Stimulated activated CD8-positive, alpha-beta memory T cell treated with anti-CD3 and anti-CD28 coated beads, Interleukin-7, amount 100 ng/mL, for 48 hours (primary cell): Measurements from ENCODE around the gene SOX14.

Experiments used
- DNase-seq, 2 donors: peaks; one replicate each; pipeline ENCODE4 v3.0.0-alpha.2; 2020; ENCODE audit warnings: low read depth in 1 of 2; ENCODE audit errors: extremely low read depth in 1 of 2

The SOX14 gene

DNA sequence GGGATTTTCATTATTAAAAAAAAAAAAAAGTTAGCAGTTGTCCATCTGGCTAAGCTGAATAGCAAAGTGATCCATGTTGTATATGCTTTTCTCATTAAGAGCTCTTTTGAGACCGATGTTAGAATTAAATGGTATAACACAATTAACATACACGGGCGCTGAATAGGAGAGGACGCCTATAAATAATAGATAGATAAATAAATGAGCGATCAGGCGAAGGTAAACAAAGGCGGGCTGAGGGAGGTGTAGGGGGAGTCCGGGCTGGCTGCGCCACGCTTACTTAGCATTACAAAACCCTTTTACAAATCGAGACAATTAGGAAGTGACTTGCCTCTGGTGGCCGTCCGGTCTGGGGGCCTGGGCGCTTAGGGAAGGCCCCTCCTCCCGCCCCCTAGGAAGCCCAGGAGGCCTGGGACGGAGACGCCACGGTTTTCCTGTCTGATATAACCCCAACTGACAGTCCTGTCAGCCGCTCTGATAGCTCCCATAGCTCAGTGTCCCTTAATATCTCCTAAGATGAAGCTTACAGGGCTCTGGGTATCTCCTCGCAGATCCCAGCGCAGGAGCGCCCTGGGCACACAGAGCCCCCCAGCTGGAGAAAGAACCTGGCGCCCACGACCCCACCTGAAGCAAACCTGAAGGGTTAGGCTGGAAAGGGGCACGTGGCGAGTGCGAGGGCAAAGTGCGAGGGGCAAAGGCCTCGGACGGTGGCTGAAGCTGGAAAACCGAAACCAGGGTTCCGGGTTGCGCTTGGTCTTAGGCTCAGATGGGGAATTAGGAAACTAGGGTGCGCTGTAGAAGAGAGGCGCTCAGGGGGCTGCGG lies 3.6 kb downstream of the SOX14 start:
- DNase-seq: no peak

DNA sequence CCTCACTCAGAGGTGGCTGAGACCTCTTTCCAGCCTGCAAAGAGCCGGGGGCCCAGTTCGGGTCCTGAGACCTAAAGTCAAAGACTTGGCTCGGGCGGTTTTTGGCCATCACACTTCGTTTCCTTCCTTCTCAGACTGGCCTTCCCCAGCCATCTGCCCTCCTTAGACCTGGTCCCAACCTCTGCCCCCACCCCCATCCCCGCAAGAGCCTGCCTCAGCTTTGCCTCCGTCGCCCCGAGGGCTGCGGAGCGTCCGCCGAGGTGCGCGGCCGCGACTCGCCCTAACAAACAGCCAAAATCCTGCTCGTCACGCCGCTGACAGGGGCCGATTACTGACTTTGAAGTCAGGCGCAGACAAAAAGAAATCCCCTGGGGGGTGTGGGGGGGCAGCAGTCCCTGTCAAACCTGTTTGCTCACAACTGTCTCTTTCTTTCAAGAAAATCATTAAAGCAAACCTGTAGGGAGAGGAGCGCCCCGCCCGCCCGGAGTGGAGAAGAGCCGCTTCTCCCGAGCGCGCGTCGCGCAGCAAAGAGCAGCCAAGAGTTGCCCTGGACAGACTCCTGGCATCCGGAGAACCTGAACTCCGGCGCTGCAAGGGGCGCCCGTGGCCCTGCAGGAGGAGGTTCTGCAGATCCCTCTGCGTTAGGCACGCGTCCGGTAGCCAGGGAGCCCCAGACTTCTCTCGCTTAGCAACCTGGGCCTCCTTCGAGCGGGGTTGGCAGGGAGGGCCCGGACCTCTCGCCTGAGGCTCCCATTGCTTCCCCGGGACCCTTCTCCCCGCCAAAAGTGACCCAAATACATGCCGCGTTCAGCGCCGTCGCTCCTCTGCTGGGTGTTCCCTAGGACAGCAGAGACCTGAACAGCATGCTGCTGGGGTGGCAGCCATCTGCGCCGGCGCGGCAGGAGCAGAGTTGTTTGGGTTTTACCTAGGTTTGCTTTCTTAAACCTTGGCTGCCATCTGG lies 4.5 kb downstream of the SOX14 start:
- no peak for DNase-seq

DNA sequence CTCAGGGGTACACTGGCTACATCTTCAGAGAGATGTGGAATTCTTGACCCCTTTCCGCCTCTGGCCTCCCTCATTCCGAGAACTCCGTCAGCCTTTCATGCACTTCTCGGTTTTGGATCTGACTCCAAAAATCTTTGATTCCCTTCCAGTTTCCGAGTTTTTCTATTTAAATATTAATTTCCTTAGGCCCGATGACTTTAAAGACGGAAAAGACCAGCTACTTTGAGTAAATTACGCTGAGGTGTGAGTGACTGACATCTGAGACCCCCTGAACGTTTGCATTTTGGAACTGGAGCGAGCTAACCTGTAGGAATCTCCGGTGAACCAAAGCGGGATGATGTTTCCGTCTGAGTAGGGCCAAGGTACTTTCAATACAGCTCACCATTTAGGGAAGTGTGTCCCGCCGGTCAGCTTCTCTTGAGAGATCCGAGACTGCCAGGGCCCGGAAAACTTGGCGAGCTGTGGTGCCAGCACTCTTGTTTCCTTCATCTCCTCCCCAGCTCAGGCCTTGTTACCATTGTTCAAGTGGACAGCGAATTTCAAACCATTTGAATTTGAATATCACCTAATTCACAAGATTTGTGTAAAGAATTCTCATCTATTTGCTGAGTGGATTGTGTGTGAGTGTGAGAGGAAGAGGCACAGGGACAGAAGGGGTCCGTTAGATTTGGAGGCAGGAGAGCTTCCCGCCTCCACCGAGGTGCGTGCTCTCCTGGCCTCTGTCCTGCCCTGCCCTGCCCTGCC lies 5.4 kb downstream of the SOX14 start:
- no peak for DNase-seq

DNA sequence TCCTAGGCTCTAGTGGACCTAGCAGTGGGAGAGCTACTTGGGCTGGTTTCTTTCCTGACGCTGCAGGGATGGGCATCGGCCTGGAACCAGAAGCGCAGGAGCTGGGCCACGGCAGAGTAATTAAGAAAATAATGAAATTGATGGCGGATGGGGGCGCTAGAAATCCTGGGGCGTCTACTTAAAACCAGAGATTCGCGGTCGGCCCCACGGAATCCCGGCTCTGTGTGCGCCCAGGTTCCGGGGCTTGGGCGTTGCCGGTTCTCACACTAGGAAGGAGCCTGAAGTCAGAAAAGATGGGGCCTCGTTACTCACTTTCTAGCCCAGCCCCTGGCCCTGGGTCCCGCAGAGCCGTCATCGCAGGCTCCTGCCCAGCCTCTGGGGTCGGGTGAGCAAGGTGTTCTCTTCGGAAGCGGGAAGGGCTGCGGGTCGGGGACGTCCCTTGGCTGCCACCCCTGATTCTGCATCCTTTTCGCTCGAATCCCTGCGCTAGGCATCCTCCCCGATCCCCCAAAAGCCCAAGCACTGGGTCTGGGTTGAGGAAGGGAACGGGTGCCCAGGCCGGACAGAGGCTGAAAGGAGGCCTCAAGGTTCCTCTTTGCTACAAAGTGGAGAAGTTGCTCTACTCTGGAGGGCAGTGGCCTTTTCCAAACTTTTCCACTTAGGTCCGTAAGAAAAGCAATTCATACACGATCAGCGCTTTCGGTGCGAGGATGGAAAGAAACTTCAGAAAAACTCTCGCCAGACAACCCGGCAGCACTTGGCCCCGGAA lies 6.1 kb downstream of the SOX14 start:
- DNase-seq: no peak

- DNase-seq: no peak
Observed at GRCh38 chr3:137770835-137771399, 6.8 kb downstream of the SOX14 start.

DNA sequence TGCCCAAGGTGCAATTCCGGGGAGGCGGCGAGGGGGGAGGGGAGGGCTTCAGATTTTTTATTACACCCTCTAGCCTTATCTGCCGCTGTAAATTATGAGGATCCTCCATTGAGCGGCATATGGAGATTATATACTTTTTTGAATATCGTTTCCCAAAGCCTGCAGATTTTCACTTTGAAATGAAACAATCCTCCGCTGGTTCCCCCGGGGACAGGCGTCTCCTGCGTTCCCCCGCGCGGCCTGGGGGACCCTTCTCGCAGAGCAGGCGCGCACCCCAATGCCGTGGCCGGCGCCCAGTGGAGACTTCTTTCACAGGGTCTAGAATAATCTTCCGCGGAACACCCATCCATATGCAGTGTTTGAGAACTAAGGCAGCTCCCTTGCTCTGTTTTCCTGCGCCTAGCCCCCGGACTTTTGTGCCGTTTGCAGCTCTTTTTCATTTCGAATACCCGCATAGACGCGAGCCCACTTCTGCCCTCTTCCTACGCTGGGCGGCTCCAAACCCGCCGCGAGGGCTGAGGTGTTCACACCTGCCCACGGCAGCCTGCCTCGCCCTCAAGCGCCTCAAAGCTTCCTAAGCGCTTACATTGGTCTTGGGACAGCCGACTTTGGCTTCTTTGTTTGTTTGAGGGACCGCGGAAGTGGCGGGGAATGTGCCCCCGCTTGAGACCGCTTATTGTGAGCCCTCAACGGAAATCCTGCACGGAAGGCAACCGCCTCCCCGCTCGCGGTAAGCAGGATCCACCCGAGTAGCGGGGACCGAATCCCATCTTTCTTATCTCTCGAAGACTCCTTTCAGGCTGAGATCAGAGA lies 7.5 kb downstream of the SOX14 start:
- DNase-seq: no peak

DNA sequence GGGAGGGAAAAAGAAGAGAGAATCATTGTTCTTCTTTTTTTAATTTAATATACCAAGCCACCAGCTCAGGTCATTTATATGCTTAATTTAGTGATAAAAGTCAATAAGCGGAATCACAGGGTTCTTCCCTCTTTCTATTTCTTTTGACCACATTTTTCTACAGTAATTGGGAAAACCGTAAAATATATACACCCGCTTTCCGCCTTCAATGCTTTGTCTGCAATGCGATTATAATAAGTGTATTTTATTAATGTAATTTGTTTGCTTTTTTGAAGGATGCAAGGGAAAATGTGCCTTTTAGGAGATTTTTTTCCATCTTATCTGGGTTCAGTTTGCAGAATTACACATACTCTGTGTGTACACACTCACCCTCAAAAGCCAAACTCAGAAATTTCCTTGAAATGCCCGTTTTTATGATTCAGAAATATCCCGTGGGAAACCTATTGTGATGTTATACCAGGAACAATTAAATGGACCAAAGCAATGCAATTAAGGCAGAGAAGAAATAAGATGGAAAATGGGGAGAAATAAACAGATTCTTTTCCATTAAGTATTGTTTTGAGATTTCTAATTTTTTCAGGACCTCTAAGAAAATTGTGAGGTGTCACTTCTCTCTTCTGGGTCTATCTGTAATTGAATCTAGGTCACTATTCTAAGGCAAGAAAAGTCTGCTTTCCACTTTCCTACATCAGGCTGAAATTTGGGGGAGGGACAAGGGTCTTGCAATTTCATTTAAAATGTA lies 8.3 kb downstream of the SOX14 start:
- DNase-seq: no peak

DNA sequence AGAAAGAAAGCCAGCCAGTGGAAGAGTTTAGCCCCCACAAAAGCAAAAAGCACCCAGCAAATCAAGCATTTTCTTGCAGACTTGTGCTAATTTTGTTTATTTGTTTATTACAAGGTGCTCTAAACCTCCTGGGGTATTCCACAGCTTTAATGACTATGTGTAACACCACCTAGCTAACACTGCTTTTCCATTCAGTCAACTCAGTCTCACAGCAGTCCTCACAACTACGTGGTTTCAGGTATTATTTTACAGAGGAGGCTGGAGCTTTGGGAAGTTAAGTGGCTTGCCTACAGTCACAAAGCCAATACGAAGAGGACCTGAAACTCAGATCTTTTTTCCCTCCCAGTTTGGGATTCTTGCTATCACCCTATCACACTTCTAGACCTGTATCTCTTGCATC lies 14.8 kb downstream of the SOX14 start:
- no peak for DNase-seq

- no peak for DNase-seq
Observed at GRCh38 chr3:137787529-137787928, 23.4 kb downstream of the SOX14 start.

DNA sequence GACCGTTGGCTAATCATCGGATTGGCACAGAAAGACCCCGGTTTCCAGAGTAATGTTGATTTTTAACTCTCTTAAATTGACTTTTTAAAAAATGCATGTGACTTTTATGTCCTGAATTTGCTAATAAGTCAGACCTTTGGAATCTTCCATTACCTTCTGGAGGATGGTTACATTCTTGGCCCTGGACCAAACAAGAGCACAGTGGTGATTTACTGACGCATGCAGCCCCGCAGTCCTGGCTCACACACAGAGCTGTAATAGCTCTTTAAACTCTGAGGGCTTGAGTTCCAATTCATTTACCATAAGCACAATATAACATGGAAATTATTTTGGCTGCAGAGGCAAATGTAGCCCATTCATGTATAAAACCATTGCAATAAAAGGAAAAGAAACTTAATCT lies 25.1 kb downstream of the SOX14 start:
- DNase-seq: no peak

GRCh38 chr3:137792626-137793271 lies 28.6 kb downstream of the SOX14 start:
- no peak for DNase-seq

GRCh38 chr3:137796993-137797392 lies 32.9 kb downstream of the SOX14 start:
- no peak for DNase-seq

DNA sequence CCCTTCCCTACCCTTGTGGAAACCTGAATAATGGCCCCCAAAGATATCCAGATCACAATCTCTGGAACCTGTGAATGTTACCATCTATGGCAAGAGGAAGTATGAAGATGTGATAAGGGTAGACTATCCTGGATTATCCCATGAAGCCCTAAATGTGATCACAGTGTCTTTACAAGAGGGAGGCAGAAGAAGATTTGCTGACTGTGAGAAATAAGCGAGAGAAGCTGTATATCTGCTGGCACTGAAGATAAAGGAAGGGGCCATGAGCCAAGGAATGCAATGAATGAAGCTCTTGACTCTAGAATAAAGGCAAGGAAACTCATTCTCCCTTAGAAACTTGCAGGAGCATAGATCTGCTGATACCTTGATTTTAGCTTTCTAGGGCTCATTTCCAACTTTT lies 39.1 kb downstream of the SOX14 start:
- no peak for DNase-seq

DNA sequence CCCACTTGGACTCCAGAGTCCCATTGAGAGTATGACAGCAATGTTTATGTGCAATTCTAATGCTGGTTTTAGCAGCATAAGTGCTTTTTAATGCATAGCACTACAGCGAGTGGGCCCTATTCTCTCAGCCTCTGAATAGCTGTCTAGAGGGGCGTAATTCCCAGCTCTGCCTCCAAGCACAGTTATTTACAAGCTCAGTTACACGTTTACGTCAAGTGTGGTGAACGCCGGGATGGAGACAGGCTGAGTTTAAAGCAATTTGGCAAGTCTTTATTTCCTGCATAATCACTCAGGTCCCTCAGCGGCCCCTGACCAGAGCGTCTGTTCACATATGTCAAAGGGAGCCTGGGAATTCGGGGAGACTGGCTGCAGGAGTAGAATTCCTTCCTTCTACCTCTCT lies 43.9 kb downstream of the SOX14 start:
- DNase-seq: no peak

- no peak for DNase-seq
Observed at GRCh38 chr3:137809509-137809908, 45.4 kb downstream of the SOX14 start.

- no peak for DNase-seq
Observed at GRCh38 chr3:137812023-137812422, 47.9 kb downstream of the SOX14 start.

GRCh38 chr3:137815251-137815650 lies 51.1 kb downstream of the SOX14 start:
- no peak for DNase-seq
